Osteoblast (primary cell): ENCODE measurements around the gene FNDC10. TPM values are rescaled to one million over a fixed set of nuclear protein-coding genes. Genes with fewer than 3 reads are reported as not detected.

ENCODE experiments used
- DNase-seq: peaks from one replicate; pipeline ENCODE4 v3.0.0; 2011; ENCODE audit warnings: low spot score, mixed read lengths; ENCODE audit not compliant: insufficient read length; ENCODE audit errors: missing footprints
- H2AFZ ChIP-seq: 2 replicates; pipeline ENCODE4 v1.6.0; 2011; ENCODE audit warnings: mild to moderate bottlenecking, low read length
- H3K27ac ChIP-seq: 2 replicates; pipeline ENCODE4 v1.5.1; 2011; ENCODE audit warnings: mild to moderate bottlenecking, low read depth, low read length, moderate library complexity
- H3K27me3 ChIP-seq: 2 replicates; pipeline ENCODE4 v1.6.0; 2012; ENCODE audit warnings: mild to moderate bottlenecking, control low read depth, inconsistent platforms, low read length, moderate library complexity; ENCODE audit not compliant: insufficient read depth
- H3K36me3 ChIP-seq: 2 replicates; pipeline ENCODE4 v1.5.1; 2011; ENCODE audit warnings: mild to moderate bottlenecking, low read length, control low read depth, moderate library complexity; ENCODE audit not compliant: insufficient read depth
- H3K4me1 ChIP-seq: 2 replicates; pipeline ENCODE4 v1.5.1; 2011; ENCODE audit warnings: mild to moderate bottlenecking, low read length, control low read depth, moderate library complexity; ENCODE audit not compliant: insufficient read depth
- H3K4me2 ChIP-seq: 2 replicates; pipeline ENCODE4 v1.6.0; 2011; ENCODE audit warnings: mild to moderate bottlenecking, low read length; ENCODE audit not compliant: insufficient read depth
- H3K4me3 ChIP-seq: fragments of 200-600 bp; sonication (generic); 3 replicates; pipeline ENCODE4 v1.5.1; 2012; ENCODE audit warnings: mild to moderate bottlenecking, low read length, inconsistent platforms; ENCODE audit not compliant: insufficient read depth
- H3K79me2 ChIP-seq: 2 replicates; pipeline ENCODE4 v1.6.0; 2012; ENCODE audit warnings: mild to moderate bottlenecking, low read length, control low read depth, inconsistent platforms; ENCODE audit not compliant: insufficient read depth
- H3K9me3 ChIP-seq: 2 replicates; pipeline ENCODE4 v1.5.1; 2011; ENCODE audit warnings: low read depth, low read length, control low read depth
- H4K20me1 ChIP-seq: 2 replicates; pipeline ENCODE4 v1.6.0; 2012; ENCODE audit warnings: mild to moderate bottlenecking, low read length, control low read depth; ENCODE audit not compliant: insufficient read depth
- total RNA-seq: library from RNA; depleted of rRNA; stranded (reverse); fragments of >200 nt; gene quantifications from 2 replicates; pipeline ENCODE4 v1.2.3, GENCODE V29; 2012
- TF ChIP-seq, protein P1 (sequence below): IDR thresholded peaks from 2 replicates; pipeline ENCODE4 v1.5.1; 2011; ENCODE audit warnings: mild to moderate bottlenecking, low read depth, low read length, moderate library complexity; ENCODE audit errors: extremely low read depth

Gene FNDC10
- total RNA-seq, 1 donor, result 2.5 TPM

- H3K4me3 ChIP-seq, result no peak overlapping the region
- H3K36me3 ChIP-seq, result no peaks in the 10 kb centered on the region
- H3K4me2 ChIP-seq, result no peak overlapping the region
- H3K9me3 ChIP-seq, result no peaks in the 10 kb centered on the region
- peaks cover 8% of the 10 kb centered on the region for H3K27me3 ChIP-seq
- TF ChIP-seq, protein P1, sequence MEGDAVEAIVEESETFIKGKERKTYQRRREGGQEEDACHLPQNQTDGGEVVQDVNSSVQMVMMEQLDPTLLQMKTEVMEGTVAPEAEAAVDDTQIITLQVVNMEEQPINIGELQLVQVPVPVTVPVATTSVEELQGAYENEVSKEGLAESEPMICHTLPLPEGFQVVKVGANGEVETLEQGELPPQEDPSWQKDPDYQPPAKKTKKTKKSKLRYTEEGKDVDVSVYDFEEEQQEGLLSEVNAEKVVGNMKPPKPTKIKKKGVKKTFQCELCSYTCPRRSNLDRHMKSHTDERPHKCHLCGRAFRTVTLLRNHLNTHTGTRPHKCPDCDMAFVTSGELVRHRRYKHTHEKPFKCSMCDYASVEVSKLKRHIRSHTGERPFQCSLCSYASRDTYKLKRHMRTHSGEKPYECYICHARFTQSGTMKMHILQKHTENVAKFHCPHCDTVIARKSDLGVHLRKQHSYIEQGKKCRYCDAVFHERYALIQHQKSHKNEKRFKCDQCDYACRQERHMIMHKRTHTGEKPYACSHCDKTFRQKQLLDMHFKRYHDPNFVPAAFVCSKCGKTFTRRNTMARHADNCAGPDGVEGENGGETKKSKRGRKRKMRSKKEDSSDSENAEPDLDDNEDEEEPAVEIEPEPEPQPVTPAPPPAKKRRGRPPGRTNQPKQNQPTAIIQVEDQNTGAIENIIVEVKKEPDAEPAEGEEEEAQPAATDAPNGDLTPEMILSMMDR, result no peak
- H3K79me2 ChIP-seq, result no peaks in the 10 kb centered on the region
- peaks cover 6% of the 10 kb centered on the region for H4K20me1 ChIP-seq
- H2AFZ ChIP-seq, result no peak overlapping the region
- no peaks in the 10 kb centered on the region for H3K4me1 ChIP-seq
- no peak overlapping the region for H3K27ac ChIP-seq
- peak; percentile 92 for DNase-seq
These were observed 29.0 kb upstream of the FNDC10 start for GRCh38 chr1:1628754-1629429.

- Histone ChIP-seq H2AFZ (no peak overlapping the region), H3K4me3 (no peak overlapping the region), H3K9me3 (no peaks in the 10 kb centered on the region), H3K36me3 (no peaks in the 10 kb centered on the region), H4K20me1 (peaks cover 6% of the 10 kb centered on the region), H3K27me3 (peaks cover 8% of the 10 kb centered on the region), H3K79me2 (no peaks in the 10 kb centered on the region), H3K4me1 (no peaks in the 10 kb centered on the region), H3K27ac (no peak overlapping the region), H3K4me2 (no peak overlapping the region)
- TF ChIP-seq, protein P1, result no peak
- DNase-seq, result peak; percentile 88
These were observed 28.2 kb upstream of the FNDC10 start for GRCh38 chr1:1627829-1628753.

- no peak overlapping the region for H2AFZ ChIP-seq
- H3K4me3 ChIP-seq, result no peak overlapping the region
- peak; percentile 89 for DNase-seq
- H3K79me2 ChIP-seq, result no peaks in the 10 kb centered on the region
- no peaks in the 10 kb centered on the region for H3K4me1 ChIP-seq
- no peak overlapping the region for H3K4me2 ChIP-seq
- peaks cover 9% of the 10 kb centered on the region for H4K20me1 ChIP-seq
- TF ChIP-seq, protein P1, result no peak
- H3K27ac ChIP-seq, result no peak overlapping the region
- H3K36me3 ChIP-seq, result no peaks in the 10 kb centered on the region
- H3K27me3 ChIP-seq, result peaks cover 8% of the 10 kb centered on the region
- no peaks in the 10 kb centered on the region for H3K9me3 ChIP-seq
These were observed 27.4 kb upstream of the FNDC10 start for GRCh38 chr1:1627261-1627828.
